Panc1 (cell line): ENCODE measurements around the gene HVCN1. TPM values are rescaled to one million over a fixed set of nuclear protein-coding genes. Genes with fewer than 3 reads are reported as not detected.

Experiments
- ATAC-seq: fragments of 200-7000 bp; cut with Tn5 transposase; 2 replicates; pipeline ENCODE4 v1.9.1; 2020; ENCODE audit warnings: mild to moderate bottlenecking, moderate library complexity
- BruUV-seq: library from RNA; stranded (reverse); fragments of 400-500 nt; replicated peaks from 2 replicates; lab custom pipeline; 2021; lab: Mats Ljungman, UMichigan
- CTCF ChIA-PET: fragments of 300-600 bp; sonication (Branson Sonifier 250); formaldehyde crosslinking; loops from one replicate; lab custom pipeline; 2022; ENCODE audit warnings: antibody characterized with exemption; lab: Charles Lee
- POLR2A ChIA-PET: fragments of 300-600 bp; sonication (Branson Sonifier 250); formaldehyde crosslinking; loops from one replicate; lab custom pipeline; 2022; ENCODE audit warnings: antibody characterized with exemption; lab: Charles Lee
- DNase-seq: peaks from one replicate; pipeline ENCODE4 v3.0.0-alpha.2; 2010; ENCODE audit warnings: low read depth, low spot score
- H3K27ac ChIP-seq: 2 replicates; pipeline ENCODE4 v1.5.1; 2011; ENCODE audit warnings: mild to moderate bottlenecking, low read length, inconsistent platforms
- H3K27me3 ChIP-seq: fragments of 200-500 bp; sonication (Bioruptor generic); 2 replicates; pipeline ENCODE4 v1.6.0; 2014; ENCODE audit warnings: low read length, inconsistent platforms; ENCODE audit not compliant: control insufficient read depth, insufficient read depth
- H3K36me3 ChIP-seq: fragments of 200-500 bp; sonication (Bioruptor generic); 2 replicates; pipeline ENCODE4 v1.5.1; 2014; ENCODE audit warnings: inconsistent platforms, mild to moderate bottlenecking, low read length, moderate library complexity; ENCODE audit not compliant: control insufficient read depth, insufficient read depth
- H3K4me1 ChIP-seq: 2 replicates; pipeline ENCODE4 v1.5.1; 2011; ENCODE audit warnings: inconsistent platforms, mild to moderate bottlenecking, low read length, moderate library complexity; ENCODE audit not compliant: control insufficient read depth, insufficient read depth
- H3K4me3 ChIP-seq, 2 experiments: 2 replicates each; pipeline ENCODE4 v1.5.1; 2011 to 2012; ENCODE audit warnings: low read depth in 2 of 2, low read length in 2 of 2, mild to moderate bottlenecking in 2 of 2, inconsistent platforms in 1 of 2, moderate library complexity in 1 of 2
- H3K9me3 ChIP-seq: fragments of 200-500 bp; sonication (Bioruptor generic); 2 replicates; pipeline ENCODE4 v1.5.1; 2014; ENCODE audit warnings: low read depth, mild to moderate bottlenecking, inconsistent platforms, low read length, moderate library complexity; ENCODE audit not compliant: control insufficient read depth, insufficient read depth
- POLR2AphosphoS5 ChIP-seq: IDR thresholded peaks from 2 replicates; pipeline ENCODE4 v1.6.1; 2012; ENCODE audit warnings: mild to moderate bottlenecking, low read depth, low read length, moderate library complexity
- SIN3A ChIP-seq: IDR thresholded peaks from 2 replicates; pipeline ENCODE4 v1.6.1; 2012; ENCODE audit warnings: low read depth, mild to moderate bottlenecking, low read length, moderate library complexity, borderline replicate concordance; ENCODE audit not compliant: insufficient read depth
- TCF7L2 ChIP-seq: IDR thresholded peaks from 2 replicates; pipeline ENCODE4 v1.6.1; 2011; ENCODE audit warnings: mild to moderate bottlenecking, low read depth, low read length, inconsistent platforms
- in situ Hi-C: cut with HindIII; loops from 2 replicates; pipeline ENCODE4 v1.10.0; 2016; ENCODE audit warnings: low sequenced_read_pairs, low pct_unique_long_range_greater_than_20kb
- intact Hi-C: fragments of 100-400 bp; cut with micrococcal nuclease; formaldehyde crosslinking; loops from one replicate; pipeline ENCODE4 v1.10.0; 2022; ENCODE audit not compliant: unreplicated experiment
- total RNA-seq: library from RNA; stranded (reverse); gene quantifications from one replicate; pipeline ENCODE4 v1.2.1, GENCODE V29; 2021; ENCODE audit not compliant: unreplicated experiment
- TF ChIP-seq, protein P1 (sequence below): fragments of 450-650 bp; IDR thresholded peaks from 2 replicates; pipeline ENCODE4 v1.5.1; 2017; ENCODE audit warnings: mild to moderate bottlenecking
- TF ChIP-seq, protein P2 (sequence below), 2 experiments: IDR thresholded peaks; 2 replicates each; pipeline ENCODE4 v1.6.1; 2011 to 2012; ENCODE audit warnings: low read depth in 2 of 2, control low read depth in 1 of 2, low read length in 1 of 2, mild to moderate bottlenecking in 1 of 2, moderate library complexity in 1 of 2; ENCODE audit not compliant: insufficient read depth in 1 of 2

Gene HVCN1
- total RNA-seq, 1 experiment from 2014 or later, result 0.87 TPM

DNA sequence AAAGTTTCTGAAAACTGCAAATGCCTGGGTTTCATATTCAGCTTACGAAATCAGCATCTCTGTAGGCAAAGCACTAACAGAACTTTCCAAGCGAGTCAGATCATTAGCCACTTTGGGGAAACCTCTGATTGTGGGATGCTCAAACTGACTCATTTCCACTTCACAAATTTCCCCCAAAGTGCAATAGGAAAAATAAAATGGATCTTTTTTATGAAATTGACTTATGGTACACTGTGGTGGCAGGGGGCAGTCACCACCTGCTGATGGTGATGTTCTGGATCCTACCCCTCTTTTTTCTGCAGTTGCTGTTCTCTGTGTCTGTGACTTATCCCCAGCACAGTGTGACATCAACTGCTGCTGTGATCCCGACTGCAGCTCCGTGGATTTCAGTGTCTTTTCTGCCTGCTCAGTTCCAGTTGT is 69.4 kb downstream of the HVCN1 start:
- TF ChIP-seq, protein P1, sequence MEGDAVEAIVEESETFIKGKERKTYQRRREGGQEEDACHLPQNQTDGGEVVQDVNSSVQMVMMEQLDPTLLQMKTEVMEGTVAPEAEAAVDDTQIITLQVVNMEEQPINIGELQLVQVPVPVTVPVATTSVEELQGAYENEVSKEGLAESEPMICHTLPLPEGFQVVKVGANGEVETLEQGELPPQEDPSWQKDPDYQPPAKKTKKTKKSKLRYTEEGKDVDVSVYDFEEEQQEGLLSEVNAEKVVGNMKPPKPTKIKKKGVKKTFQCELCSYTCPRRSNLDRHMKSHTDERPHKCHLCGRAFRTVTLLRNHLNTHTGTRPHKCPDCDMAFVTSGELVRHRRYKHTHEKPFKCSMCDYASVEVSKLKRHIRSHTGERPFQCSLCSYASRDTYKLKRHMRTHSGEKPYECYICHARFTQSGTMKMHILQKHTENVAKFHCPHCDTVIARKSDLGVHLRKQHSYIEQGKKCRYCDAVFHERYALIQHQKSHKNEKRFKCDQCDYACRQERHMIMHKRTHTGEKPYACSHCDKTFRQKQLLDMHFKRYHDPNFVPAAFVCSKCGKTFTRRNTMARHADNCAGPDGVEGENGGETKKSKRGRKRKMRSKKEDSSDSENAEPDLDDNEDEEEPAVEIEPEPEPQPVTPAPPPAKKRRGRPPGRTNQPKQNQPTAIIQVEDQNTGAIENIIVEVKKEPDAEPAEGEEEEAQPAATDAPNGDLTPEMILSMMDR, result no peak
- TF ChIP-seq SIN3A (no peak), POLR2AphosphoS5 (no peak), TCF7L2 (no peak)
- TF ChIP-seq, protein P2, sequence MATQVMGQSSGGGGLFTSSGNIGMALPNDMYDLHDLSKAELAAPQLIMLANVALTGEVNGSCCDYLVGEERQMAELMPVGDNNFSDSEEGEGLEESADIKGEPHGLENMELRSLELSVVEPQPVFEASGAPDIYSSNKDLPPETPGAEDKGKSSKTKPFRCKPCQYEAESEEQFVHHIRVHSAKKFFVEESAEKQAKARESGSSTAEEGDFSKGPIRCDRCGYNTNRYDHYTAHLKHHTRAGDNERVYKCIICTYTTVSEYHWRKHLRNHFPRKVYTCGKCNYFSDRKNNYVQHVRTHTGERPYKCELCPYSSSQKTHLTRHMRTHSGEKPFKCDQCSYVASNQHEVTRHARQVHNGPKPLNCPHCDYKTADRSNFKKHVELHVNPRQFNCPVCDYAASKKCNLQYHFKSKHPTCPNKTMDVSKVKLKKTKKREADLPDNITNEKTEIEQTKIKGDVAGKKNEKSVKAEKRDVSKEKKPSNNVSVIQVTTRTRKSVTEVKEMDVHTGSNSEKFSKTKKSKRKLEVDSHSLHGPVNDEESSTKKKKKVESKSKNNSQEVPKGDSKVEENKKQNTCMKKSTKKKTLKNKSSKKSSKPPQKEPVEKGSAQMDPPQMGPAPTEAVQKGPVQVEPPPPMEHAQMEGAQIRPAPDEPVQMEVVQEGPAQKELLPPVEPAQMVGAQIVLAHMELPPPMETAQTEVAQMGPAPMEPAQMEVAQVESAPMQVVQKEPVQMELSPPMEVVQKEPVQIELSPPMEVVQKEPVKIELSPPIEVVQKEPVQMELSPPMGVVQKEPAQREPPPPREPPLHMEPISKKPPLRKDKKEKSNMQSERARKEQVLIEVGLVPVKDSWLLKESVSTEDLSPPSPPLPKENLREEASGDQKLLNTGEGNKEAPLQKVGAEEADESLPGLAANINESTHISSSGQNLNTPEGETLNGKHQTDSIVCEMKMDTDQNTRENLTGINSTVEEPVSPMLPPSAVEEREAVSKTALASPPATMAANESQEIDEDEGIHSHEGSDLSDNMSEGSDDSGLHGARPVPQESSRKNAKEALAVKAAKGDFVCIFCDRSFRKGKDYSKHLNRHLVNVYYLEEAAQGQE (IDR thresholded peaks at IDR 0.05; ENCODE audit: insufficient read depth in 1 of 2, low read depth in 2 of 2, low read length in 1 of 2), result no peak
- ChIA-PET POLR2A (no interaction called here), CTCF (interaction anchor here (0.6 kb wide), 1 partner anchor 18 kb away, joined by 3 read pairs; no protein-coding TSS in a partner anchor)
- Histone ChIP-seq H3K4me1 (0 out of 2 replicates have a peak, but pooled peaks cover 1% of the 10 kb centered on the region), H3K27ac (no peak overlapping the region), H3K9me3 (no peaks in the 10 kb centered on the region), H3K4me3 (no peak overlapping the region), H3K36me3 (no peaks in the 10 kb centered on the region), H3K27me3 (no peaks in the 10 kb centered on the region)
- in situ Hi-C loops, result no loop called here
- DNase-seq (no peak), ATAC-seq (no peak)
- intact Hi-C loops, result loop anchor here (10.0 kb wide), 1 partner anchor 75 kb away; no protein-coding TSS in a partner anchor
- no TSS peak for BruUV-seq

DNA sequence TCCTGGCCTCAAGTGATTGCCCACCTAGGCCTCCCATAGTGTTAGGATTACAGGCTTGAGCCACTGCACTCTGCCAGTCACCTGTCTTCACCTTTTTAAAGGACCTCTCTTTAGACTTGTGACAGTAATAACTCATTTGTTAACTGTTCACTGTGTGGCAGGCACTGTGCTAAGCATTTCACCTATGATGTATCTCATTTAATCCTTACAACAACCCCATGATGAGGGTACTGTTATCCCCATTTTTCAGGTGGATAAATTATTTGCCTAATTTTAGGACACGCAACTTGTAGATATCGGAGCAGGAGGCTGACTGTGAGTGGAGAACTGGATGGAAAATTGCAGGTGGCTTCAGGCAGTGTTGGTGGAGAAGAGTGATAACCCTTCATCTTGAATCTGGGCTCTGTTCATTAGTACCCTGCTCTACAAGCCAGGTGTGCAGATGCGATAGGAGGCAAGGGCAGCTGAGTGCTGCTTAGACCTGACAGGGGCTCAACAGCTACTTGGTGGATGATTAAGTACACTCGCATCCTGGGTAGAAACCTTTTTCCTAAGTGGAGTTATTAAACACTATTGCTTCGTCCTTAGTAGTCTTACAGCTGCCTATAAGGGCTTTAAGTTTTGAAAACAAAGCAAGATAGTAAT is 72.3 kb downstream of the HVCN1 start:
- no peak for ATAC-seq
- intact Hi-C loops, result loop anchor here (10.0 kb wide), 1 partner anchor 78 kb away; no protein-coding TSS in a partner anchor
- in situ Hi-C loops, result no loop called here

More for the DNA sequence above, 72.3 kb downstream of the HVCN1 start:
- no peak overlapping the region for H3K27ac ChIP-seq
- H3K27me3 ChIP-seq, result no peaks in the 10 kb centered on the region
- no peaks in the 10 kb centered on the region for H3K36me3 ChIP-seq
- H3K4me3 ChIP-seq, result no peak overlapping the region
- POLR2A ChIA-PET, result interaction anchor here (0.7 kb wide), 1 partner anchor 121 kb away, joined by 3 read pairs; no protein-coding TSS in a partner anchor
- H3K9me3 ChIP-seq, result no peaks in the 10 kb centered on the region
- TF ChIP-seq, protein P1, result no peak
- no peak for TF ChIP-seq SIN3A
- 0 out of 2 replicates have a peak, but pooled peaks cover 3% of the 10 kb centered on the region for H3K4me1 ChIP-seq
- BruUV-seq, result no TSS peak
- CTCF ChIA-PET, result no interaction called here
- no peak for DNase-seq
